ENCODE measurements around the gene IGSF10.

GRCh38 chr3:151467069-151467468, 6.2 kb upstream of the IGSF10 start:
- TF ChIP-seq POLR2A (IDR thresholded peaks at IDR 0.05; ENCODE audit: low read depth) (no peak), CTCF (IDR thresholded peaks at IDR 0.05) (no peak), EP300 (IDR thresholded peaks at IDR 0.05) (no peak), POLR2AphosphoS5 (IDR thresholded peaks at IDR 0.05) (no peak)
